ENCODE data around the gene GPR68. TPM values are rescaled to one million over a fixed set of nuclear protein-coding genes. Genes with fewer than 3 reads are reported as not detected.

The GPR68 gene
- total RNA-seq, 4 donors from 2014 or later: 0.21 to 4.1 (median 0.52) TPM

GRCh38 chr14:91223028-91223783 lies 21.3 kb downstream of the GPR68 start:
- no peak for DNase-seq (ENCODE audit: low spot score in 2 of 2)
- Histone ChIP-seq H3K9me3 (no peaks in the 10 kb centered on the region), H3K4me3 (no peak overlapping the region), H3K4me1 (peaks cover 0 to 7% (median 0%) of the 10 kb centered on the region in 4 donors), H3K27ac (no peak overlapping the region), H3K36me3 (peaks cover 0 to 95% (median 0%) of the 10 kb centered on the region in 3 donors), H3K27me3 (no peaks in the 10 kb centered on the region)
- WGBS, 2 donors: 67 to 88% methylated on average over 1 of the region's 1 CpG
- TF ChIP-seq, protein P1, sequence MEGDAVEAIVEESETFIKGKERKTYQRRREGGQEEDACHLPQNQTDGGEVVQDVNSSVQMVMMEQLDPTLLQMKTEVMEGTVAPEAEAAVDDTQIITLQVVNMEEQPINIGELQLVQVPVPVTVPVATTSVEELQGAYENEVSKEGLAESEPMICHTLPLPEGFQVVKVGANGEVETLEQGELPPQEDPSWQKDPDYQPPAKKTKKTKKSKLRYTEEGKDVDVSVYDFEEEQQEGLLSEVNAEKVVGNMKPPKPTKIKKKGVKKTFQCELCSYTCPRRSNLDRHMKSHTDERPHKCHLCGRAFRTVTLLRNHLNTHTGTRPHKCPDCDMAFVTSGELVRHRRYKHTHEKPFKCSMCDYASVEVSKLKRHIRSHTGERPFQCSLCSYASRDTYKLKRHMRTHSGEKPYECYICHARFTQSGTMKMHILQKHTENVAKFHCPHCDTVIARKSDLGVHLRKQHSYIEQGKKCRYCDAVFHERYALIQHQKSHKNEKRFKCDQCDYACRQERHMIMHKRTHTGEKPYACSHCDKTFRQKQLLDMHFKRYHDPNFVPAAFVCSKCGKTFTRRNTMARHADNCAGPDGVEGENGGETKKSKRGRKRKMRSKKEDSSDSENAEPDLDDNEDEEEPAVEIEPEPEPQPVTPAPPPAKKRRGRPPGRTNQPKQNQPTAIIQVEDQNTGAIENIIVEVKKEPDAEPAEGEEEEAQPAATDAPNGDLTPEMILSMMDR (IDR thresholded peaks at IDR 0.05): no peak
- TF ChIP-seq POLR2A (IDR thresholded peaks at IDR 0.05) (no peak), EP300 (IDR thresholded peaks at IDR 0.05) (no peak)

DNA sequence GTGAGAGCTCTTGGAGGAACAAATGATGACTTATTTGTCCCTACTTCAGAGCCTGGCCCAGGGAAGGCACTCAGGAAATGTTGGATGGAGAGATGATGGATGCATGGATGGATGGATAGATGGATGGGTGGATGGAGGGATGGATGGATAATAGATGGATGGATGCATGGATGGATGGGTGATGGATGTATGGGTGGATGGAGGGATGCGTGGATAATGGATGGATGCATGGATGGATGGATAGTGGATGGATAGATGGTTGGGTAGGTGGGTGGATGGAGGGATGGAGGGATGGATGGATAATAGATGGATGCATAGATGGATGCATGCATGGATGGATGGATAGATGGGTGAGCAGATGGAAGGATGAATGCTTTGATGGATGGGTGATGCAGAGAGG lies 23.2 kb downstream of the GPR68 start:
- H3K4me1 ChIP-seq: peaks cover 0 to 7% (median 0%) of the 10 kb centered on the region in 4 donors
- H3K27ac ChIP-seq: no peak overlapping the region
- H3K9me3 ChIP-seq: no peaks in the 10 kb centered on the region
- no peak overlapping the region for H3K4me3 ChIP-seq
- H3K27me3 ChIP-seq: no peaks in the 10 kb centered on the region
- TF ChIP-seq EP300 (IDR thresholded peaks at IDR 0.05) (no peak), POLR2A (IDR thresholded peaks at IDR 0.05) (no peak)
- TF ChIP-seq, protein P1 (IDR thresholded peaks at IDR 0.05): no peak
- WGBS, 2 donors: 98 to 100% methylated on average over 1 of the region's 1 CpG
- DNase-seq (ENCODE audit: low spot score in 2 of 2): no peak
- H3K36me3 ChIP-seq: peaks cover 0 to 94% (median 7%) of the 10 kb centered on the region in 3 donors

DNA sequence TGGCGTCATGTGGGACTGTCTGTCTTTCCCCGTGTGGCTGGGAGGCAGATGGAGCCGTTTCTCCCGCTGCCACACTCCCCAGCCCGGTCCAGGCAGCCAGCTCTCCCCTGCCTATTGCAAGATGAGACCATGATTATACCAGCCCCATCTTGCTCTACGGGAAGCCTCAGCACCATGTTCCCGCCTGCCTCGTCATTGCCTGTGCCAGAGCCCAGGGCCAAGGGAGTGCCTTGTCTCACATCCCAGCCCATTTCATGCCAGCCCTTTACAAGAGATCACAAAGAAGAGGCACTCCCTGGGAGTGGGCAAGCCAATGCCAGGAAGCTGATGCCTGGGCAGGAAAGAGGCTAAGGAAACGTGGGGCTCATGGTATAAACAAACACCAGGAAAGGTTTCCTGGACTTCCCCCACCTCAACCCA lies 23.9 kb downstream of the GPR68 start:
- Histone ChIP-seq H3K36me3 (peaks cover 0 to 97% (median 13%) of the 10 kb centered on the region in 3 donors), H3K27ac (peak overlapping the region in 1 of 4 donors; percentile 35), H3K4me1 (peaks cover 0 to 7% (median 0%) of the 10 kb centered on the region in 4 donors), H3K4me3 (no peak overlapping the region), H3K9me3 (no peaks in the 10 kb centered on the region), H3K27me3 (no peaks in the 10 kb centered on the region)
- TF ChIP-seq EP300 (IDR thresholded peaks at IDR 0.05): peak in 1 of 2 donors; percentile 20
- TF ChIP-seq, protein P1 (IDR thresholded peaks at IDR 0.05): no peak
- DNase-seq (ENCODE audit: low spot score in 2 of 2): no peak
- 88 to 94% methylated on average over 8 to 9 of the region's 9 CpGs for WGBS, 2 donors

DNA sequence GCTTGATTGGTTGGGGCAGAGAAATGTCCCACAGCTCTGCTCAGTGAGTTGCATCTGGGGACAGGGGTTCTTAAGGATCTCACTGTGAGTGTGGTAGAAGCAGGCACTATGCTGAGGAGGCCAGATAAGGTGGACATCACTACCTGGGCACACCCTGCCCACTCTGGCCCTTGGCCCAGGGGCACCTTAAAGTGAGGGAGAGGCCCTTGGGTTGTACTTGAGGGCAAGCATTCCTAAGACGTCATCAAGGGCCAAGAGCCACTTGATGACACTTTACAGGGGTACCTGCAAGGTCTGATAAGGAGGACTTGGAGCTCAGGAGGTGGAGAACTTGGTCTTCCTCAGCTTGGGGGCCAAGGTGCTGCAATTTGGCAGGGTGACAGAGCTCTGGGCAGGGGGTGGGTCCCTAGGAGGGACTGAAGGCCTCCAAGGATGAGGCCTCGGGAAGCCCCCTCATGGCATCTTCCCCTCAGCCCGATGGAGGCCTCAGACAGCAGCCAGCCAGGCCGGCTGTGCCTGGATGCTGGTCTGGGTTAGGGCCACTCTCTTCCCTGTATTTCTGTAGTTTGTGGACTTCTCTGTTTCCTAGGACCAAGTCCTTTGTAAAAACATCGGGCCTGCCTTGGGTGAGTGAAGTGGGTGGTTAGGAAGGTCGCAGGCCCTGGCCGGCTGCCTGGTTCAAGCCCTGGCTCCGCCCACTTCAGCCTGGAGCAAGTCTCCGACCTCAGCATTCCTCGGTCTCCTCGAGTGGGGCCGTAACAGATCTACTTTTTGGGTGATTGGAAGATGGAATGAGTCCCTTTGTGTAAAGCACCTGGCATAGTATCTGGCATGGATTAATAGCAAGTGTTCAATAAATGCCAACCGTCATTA lies 24.8 kb downstream of the GPR68 start:
- WGBS, 2 donors: 57 to 58% methylated on average over 12 to 13 of the region's 13 CpGs
- peaks cover 0 to 97% (median 16%) of the 10 kb centered on the region in 3 donors for H3K36me3 ChIP-seq

More for the DNA sequence above, 24.8 kb downstream of the GPR68 start:
- no peaks in the 10 kb centered on the region for H3K27me3 ChIP-seq
- H3K27ac ChIP-seq: peak overlapping the region in 1 of 4 donors; percentile 35
- DNase-seq (ENCODE audit: low spot score in 2 of 2): no peak
- H3K4me1 ChIP-seq: peaks cover 0 to 7% (median 0%) of the 10 kb centered on the region in 4 donors
- no peak overlapping the region for H3K4me3 ChIP-seq
- H3K9me3 ChIP-seq: no peaks in the 10 kb centered on the region
- TF ChIP-seq POLR2A (IDR thresholded peaks at IDR 0.05) (no peak), EP300 (IDR thresholded peaks at IDR 0.05) (no peak)
- TF ChIP-seq, protein P1 (IDR thresholded peaks at IDR 0.05): no peak
